Parathyroid adenoma (tissue), 2 donors: ENCODE measurements around the gene ENDOV.

ENCODE experiments used
- H2AFZ ChIP-seq: fragments of 300-600 bp; sonication (generic); one replicate; pipeline ENCODE4 v1.7.0; 2017; ENCODE audit warnings: antibody characterized with exemption, mild to moderate bottlenecking
- H3K27ac ChIP-seq: fragments of 300-600 bp; sonication (generic); one replicate; pipeline ENCODE4 v1.7.0; 2017
- H3K27me3 ChIP-seq: fragments of 300-600 bp; sonication (generic); one replicate; pipeline ENCODE4 v1.7.0; 2017; ENCODE audit warnings: low read length; ENCODE audit not compliant: control insufficient read depth, insufficient read depth
- H3K36me3 ChIP-seq: fragments of 300-600 bp; sonication (generic); one replicate; pipeline ENCODE4 v1.7.0; 2017; ENCODE audit warnings: low read length; ENCODE audit not compliant: control insufficient read depth, insufficient read depth
- H3K4me1 ChIP-seq: fragments of 300-600 bp; sonication (generic); one replicate; pipeline ENCODE4 v1.7.0; 2017; ENCODE audit warnings: control low read depth
- H3K4me2 ChIP-seq: fragments of 300-600 bp; sonication (generic); one replicate; pipeline ENCODE4 v1.7.0; 2017; ENCODE audit warnings: low read length
- H3K4me3 ChIP-seq: fragments of 300-600 bp; sonication (generic); one replicate; pipeline ENCODE4 v1.7.0; 2017; ENCODE audit warnings: low read depth, low read length
- H3K79me2 ChIP-seq: fragments of 300-600 bp; sonication (generic); one replicate; pipeline ENCODE4 v1.7.0; 2017; ENCODE audit warnings: control low read depth
- H3K9ac ChIP-seq: fragments of 300-600 bp; sonication (generic); one replicate; pipeline ENCODE4 v1.7.0; 2017; ENCODE audit warnings: mild to moderate bottlenecking
- H3K9me3 ChIP-seq: fragments of 300-600 bp; sonication (generic); one replicate; pipeline ENCODE4 v1.7.0; 2017; ENCODE audit warnings: low read length; ENCODE audit not compliant: control insufficient read depth
- CTCF ChIP-seq: fragments of 300-600 bp; sonication (generic); IDR thresholded peaks from one replicate; pipeline ENCODE4 v1.7.0; 2017; ENCODE audit warnings: antibody characterized with exemption, mild to moderate bottlenecking
- donor health status: primary hyperparathyroidism.

Gene ENDOV

GRCh38 chr17:80416940-80417293 lies 1.9 kb downstream of the ENDOV start:
- no peak overlapping the region for H3K27ac ChIP-seq
- TF ChIP-seq CTCF = no peak
- H3K36me3 ChIP-seq = no peaks in the 10 kb centered on the region
- no peak overlapping the region for H3K4me3 ChIP-seq
- H3K79me2 ChIP-seq = peaks cover 19% of the 10 kb centered on the region
- H3K4me1 ChIP-seq = peaks cover 6% of the 10 kb centered on the region
- no peaks in the 10 kb centered on the region for H3K9me3 ChIP-seq
- no peaks in the 10 kb centered on the region for H3K27me3 ChIP-seq
- no peak overlapping the region for H2AFZ ChIP-seq
- H3K4me2 ChIP-seq = no peak overlapping the region
- H3K9ac ChIP-seq = no peak overlapping the region

DNA sequence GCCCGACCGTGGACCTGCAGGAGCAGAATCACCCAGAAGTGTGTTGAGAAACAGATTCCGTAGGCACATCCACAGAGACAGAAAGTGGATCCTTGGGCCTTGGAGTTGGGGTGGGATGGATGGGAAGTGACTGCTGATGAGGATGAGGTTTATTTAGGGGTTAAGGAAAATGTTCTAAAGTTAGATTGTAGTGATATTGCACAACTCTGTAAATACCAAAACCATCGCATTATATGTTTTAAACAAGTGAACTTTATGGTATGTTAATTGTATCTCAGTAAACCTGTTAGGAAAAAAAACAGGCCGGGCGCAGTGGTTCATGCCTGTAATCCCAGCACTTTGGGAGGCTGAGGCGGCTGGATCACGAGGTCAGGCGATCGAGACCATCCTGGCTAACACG lies 3.6 kb downstream of the ENDOV start:
- no peak for TF ChIP-seq CTCF
- Histone ChIP-seq H2AFZ (no peak overlapping the region), H3K27ac (no peak overlapping the region), H3K9me3 (no peaks in the 10 kb centered on the region), H3K79me2 (peaks cover 11% of the 10 kb centered on the region), H3K4me3 (no peak overlapping the region), H3K27me3 (no peaks in the 10 kb centered on the region), H3K4me1 (peaks cover under 1% of the 10 kb centered on the region), H3K9ac (no peak overlapping the region), H3K36me3 (no peaks in the 10 kb centered on the region), H3K4me2 (no peak overlapping the region)

- H3K9ac ChIP-seq = no peak overlapping the region
- no peak overlapping the region for H2AFZ ChIP-seq
- H3K27me3 ChIP-seq = no peaks in the 10 kb centered on the region
- no peaks in the 10 kb centered on the region for H3K9me3 ChIP-seq
- no peak overlapping the region for H3K4me3 ChIP-seq
- H3K79me2 ChIP-seq = peaks cover 7% of the 10 kb centered on the region
- H3K4me2 ChIP-seq = no peak overlapping the region
- no peaks in the 10 kb centered on the region for H3K4me1 ChIP-seq
- H3K36me3 ChIP-seq = no peaks in the 10 kb centered on the region
- H3K27ac ChIP-seq = no peak overlapping the region
- no peak for TF ChIP-seq CTCF
Measured at GRCh38 chr17:80419255-80419654, 4.3 kb downstream of the ENDOV start.

GRCh38 chr17:80421381-80422090 lies 6.6 kb downstream of the ENDOV start:
- Histone ChIP-seq H3K27me3 (no peaks in the 10 kb centered on the region), H3K4me2 (no peak overlapping the region), H3K79me2 (no peaks in the 10 kb centered on the region), H3K9ac (no peak overlapping the region), H3K27ac (no peak overlapping the region), H3K36me3 (no peaks in the 10 kb centered on the region), H3K4me3 (no peak overlapping the region), H2AFZ (no peak overlapping the region), H3K9me3 (no peaks in the 10 kb centered on the region), H3K4me1 (no peaks in the 10 kb centered on the region)
- TF ChIP-seq CTCF = no peak

DNA sequence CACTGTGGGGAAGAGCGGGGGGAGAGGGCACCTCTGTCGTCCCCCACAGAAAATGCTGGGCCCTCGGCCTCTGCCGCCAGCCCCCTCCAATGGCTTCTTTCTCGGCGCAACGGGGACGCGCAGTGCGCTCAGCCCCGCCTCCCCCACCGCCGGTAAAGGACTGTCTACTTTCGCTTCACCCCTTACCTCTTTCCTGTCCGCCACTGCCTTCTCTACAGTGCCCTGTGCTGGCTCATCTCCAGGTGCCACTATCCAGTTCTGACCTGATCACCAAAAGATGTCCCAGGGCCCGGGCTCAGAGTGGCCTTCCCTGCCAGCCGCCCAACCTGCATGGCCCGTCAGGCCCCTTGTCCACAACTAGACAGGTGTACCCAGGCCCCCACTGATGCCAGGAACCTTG lies 7.3 kb downstream of the ENDOV start:
- Histone ChIP-seq H3K9me3 (no peaks in the 10 kb centered on the region), H2AFZ (no peak overlapping the region), H3K27me3 (no peaks in the 10 kb centered on the region), H3K79me2 (peaks cover 2% of the 10 kb centered on the region), H3K4me1 (no peaks in the 10 kb centered on the region), H3K9ac (no peak overlapping the region), H3K27ac (no peak overlapping the region), H3K4me2 (no peak overlapping the region), H3K36me3 (no peaks in the 10 kb centered on the region), H3K4me3 (no peak overlapping the region)
- no peak for TF ChIP-seq CTCF
